HEK293T (cell line): ENCODE results near the gene TRAT1.

Source experiments
- BHLHE40 ChIP-seq: fragments of 450-650 bp; IDR thresholded peaks from 2 replicates; pipeline ENCODE4 v1.6.1; 2016; ENCODE audit warnings: mild to moderate bottlenecking, moderate library complexity, borderline replicate concordance
- FOXA1 ChIP-seq: fragments of 450-650 bp; IDR thresholded peaks from 2 replicates; pipeline ENCODE4 v1.6.1; 2016; ENCODE audit warnings: mild to moderate bottlenecking
- FOXM1 ChIP-seq: fragments of 450-650 bp; IDR thresholded peaks from 2 replicates; pipeline ENCODE4 v1.6.1; 2017; ENCODE audit warnings: mild to moderate bottlenecking, borderline replicate concordance
- LEF1 ChIP-seq: fragments of 450-650 bp; IDR thresholded peaks from 2 replicates; pipeline ENCODE4 v1.6.1; 2017; ENCODE audit warnings: mild to moderate bottlenecking, borderline replicate concordance
- TARDBP ChIP-seq: fragments of 450-650 bp; IDR thresholded peaks from 2 replicates; pipeline ENCODE4 v1.6.1; 2016

DNA sequence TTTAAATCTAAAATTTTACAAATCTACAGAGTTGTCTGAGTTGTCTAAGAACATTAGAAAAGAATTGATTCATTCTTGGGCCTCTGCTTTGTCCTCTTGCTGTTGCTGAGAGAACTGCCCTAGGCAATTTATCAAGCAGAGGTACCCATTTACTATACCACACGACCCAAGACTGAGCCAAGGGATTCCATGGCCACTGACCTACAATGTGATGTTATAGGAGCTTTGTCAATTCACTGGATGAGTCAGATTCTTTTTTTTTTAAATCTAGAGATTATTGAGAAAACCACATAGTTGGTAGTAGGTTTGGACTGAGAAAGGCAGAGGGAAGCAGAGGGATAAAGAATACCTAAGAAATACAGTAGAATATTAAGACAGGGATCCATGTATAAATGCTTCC is 55.3 kb downstream of the TRAT1 start:
- no peak for TF ChIP-seq TARDBP
- TF ChIP-seq FOXA1, result no peak
- no peak for TF ChIP-seq BHLHE40
- no peak for TF ChIP-seq FOXM1
- TF ChIP-seq LEF1, result no peak
